Thoracic aorta endothelial cell (primary cell): ENCODE measurements around the gene PUS7. TPM values are rescaled to one million over a fixed set of nuclear protein-coding genes. Genes with fewer than 3 reads are reported as not detected.

ENCODE experiments used
- total RNA-seq: library from RNA; depleted of rRNA; stranded (reverse); fragments of >200 nt; gene quantifications from 2 replicates; pipeline ENCODE4 v1.2.3, GENCODE V29; 2012

PUS7 gene
- 45.2 and 56.1 TPM in 2 replicates for total RNA-seq

GRCh38 chr7:105521717-105522463, at the start of gene PUS7:
Gene PUS7, minus strand, starts transcription at chr7:105522271. Its CDS starts 13,759 bp downstream, at chr7:105508512.

GRCh38 chr7:105531792-105532671, 10.0 kb upstream of the PUS7 start, which contains the start of gene RINT1:
Gene RINT1, plus strand, starts transcription at chr7:105532201. Its CDS starts 115 bp downstream, at chr7:105532316.

Other genes with a start within 250 kb of the PUS7 start
- gene SRPK2, start 133.3 kb downstream of the PUS7 start, total RNA-seq = 72.5 and 75.8 TPM in 2 replicates
- 28.7 and 32.1 TPM in 2 replicates for gene RINT1, start 9.9 kb upstream of the PUS7 start, total RNA-seq
- gene EFCAB10, start 59.2 kb upstream of the PUS7 start, total RNA-seq = not detected in 2 replicates